GDM1 (cell line): ENCODE measurements around the gene ARL8A.
A peak's percentile ranks its signal among the peaks of the same experiment; 100 is the strongest.
"Not testable (repeated sequence)": the region's sequence is repeated elsewhere in the genome, so short reads cannot be mapped to it uniquely, and the experiment has no call there.

Experiments
- DNase-seq: peaks from one replicate; lab custom pipeline; 2025; lab: John Stamatoyannopoulos, UW

Gene ARL8A

DNA sequence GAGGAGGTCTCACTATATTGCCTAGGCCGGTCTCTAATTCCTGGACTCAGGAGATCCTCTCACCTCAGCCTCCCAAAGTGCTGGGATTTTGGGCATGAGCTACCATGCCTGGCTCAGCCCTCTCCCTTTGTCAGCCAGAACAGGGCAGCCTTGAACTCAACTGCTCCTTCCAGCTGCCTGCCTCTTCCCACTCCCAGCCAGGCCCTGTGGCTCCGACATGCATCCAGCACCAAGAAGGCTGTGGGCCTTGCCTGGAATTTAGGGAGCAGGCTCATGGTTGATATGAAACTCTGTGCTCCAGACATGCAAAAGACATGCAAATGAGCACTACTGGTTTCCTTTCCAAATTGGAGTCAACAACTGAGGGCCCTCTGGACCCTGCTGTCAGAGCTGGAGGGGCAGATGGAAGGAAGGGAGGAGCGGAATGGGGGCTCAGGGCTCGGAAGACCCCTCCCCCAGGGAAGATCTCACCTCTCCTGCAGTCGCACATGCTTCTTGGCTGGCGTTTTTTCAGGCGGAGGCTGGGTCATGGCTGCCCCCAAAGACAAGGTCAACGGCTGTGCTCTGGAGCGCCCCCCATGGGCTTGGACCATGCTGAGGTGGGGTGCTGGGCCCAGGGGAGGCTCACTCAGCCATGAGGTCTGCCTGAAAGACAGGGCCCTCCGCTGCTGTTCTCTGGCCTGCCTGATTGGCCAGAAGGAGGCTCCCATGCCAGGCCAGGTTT lies 14.4 kb upstream of the ARL8A start:
- peak; percentile 30 for DNase-seq

DNA sequence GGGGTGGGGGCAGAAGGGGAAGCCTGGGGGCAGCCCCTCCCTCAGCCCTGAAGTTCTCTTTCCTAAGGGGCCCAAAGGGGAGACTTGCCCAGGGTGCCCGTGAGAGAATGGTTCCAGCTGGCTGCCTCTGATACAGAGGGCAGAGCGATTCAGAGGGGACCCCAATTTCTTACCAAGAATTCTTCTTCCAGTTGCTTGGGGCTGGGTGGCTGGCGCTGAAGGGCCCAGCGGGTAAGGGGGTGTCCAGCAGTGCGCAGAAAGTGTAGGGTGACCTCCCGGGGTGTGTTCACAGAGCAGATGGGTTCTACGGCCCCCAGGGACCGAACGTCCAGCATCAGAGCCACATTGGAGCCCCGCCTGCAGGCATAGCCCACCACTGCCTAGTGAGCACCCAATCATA lies 13.4 kb upstream of the ARL8A start:
- no peak for DNase-seq

DNA sequence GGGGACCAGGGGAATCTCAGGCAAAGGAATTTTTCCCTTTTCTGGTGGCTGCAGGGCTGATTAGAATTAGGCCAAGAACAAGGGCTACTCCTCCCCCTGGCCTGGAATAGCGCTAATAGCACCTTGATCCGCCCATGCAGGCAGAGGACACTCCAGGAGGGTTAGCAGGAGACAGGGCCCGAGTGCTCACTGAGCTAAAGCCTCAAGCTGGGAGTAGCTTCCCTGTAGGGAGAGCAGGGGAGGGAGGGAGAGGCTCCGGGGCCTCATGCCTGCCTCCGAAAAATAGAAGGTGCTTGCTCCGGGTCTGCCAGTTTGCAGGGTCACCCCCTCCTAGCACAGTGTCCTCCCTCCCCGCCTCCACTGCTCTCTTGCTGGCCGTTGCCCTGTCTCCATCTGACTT lies 12.1 kb upstream of the ARL8A start:
- DNase-seq: no peak

DNA sequence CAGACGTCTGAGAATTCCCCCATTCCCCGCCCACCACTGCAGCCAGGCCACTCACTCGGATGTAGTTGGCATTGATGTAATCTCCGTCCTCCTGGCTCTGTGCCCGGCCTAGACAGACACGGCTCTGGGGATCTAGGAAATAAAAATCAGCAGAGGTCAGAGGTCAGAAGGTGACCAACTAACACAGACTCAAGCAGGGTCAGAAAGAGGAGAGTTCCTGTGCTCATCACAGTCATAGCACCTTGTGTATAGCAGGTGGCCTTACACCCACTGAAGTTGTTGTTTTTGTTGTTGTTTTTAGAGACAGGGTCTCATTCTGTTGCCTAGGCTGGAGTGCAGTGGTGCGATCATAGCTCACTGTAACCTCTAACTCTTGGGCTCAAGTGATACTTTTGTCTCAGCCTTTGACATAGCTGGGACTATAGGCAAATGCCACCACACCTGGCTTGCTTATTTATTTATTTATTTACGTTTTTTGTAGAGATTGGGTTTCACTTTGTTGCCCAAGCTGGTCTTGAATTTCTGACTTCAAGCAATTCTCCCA lies 11.0 kb upstream of the ARL8A start:
- no peak for DNase-seq

DNA sequence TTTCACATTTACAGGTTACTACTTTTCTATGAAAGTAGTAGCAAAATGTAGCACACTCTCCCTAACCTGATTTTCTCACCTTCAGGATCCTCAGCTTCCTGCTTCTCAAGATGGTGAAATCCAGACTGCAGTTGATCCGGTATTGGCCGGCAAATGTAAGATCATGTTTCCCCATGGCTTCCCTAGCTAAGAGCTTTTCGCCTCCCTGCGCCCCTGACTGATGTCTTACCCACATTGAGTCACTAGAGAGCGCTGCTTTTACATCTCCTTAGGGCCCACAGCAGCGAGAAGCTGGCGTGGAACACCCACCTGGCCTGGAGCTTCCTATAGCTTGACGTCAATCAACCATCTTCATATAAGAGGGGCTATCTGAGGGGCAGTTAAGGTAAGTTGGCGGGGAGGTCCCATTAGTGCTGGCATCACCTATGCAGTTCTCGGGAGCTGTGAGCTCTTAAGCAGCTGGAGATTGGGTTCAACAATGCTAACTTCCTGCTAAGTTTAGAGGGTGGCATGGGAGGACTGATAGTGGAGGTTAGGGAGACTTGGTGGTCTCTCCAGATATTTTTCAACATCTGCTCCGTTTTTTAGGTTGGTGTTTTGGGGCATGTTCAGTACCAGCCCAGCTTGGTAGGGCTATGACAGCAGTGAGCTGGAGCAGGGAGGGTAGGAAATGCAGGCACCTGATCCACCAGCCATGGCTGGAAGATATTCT lies 10.4 kb upstream of the ARL8A start:
- DNase-seq: peak; percentile 39

DNA sequence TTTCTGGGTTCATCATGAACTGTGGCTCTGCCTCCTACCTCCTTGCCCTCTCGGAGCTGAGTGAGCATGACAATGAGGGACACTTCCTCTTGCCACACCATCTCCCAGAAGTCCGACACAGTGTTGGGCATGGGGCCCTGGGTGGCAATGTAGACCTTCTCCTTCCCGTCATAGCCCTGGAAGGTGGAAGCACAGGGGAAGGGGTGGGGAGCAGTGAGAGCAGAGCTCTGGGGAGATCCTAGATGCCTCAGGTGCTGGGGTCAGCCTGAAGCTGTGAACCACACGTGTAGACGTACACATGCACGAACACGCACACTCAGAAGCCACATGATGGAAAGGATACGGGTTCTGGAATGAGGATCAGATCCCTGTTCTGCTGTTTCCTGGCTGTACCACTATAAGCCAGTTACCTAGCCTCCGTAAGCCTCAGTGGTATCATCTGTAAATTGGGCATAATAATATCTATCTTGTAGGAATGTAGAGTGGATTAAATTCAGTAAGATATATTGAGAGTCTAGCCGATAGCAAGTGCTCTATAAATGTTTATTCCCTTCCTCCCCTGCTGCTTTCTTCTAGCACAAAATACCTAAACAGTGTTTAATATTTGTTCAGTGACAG lies 9.7 kb upstream of the ARL8A start:
- DNase-seq: no peak

DNA sequence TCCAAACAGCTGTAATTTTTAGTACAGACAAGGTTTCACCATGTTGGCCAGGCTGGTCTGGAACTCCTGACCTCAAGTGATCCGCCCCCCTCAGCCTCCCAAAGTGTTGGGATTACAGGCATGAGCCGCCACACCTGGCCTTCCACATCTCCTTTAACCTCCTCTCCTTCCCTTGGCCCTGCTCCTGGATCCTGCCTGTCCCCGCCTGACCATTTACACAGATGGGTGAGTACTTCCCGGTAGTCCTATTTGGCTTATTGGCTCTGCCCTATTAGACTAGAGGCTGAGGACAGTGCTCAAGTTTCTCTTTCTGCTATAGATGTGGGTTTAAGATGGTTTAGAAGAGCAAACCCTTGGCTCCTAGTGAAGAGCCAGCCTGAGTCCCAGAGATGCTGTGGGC lies 8.7 kb upstream of the ARL8A start:
- DNase-seq: no peak

DNA sequence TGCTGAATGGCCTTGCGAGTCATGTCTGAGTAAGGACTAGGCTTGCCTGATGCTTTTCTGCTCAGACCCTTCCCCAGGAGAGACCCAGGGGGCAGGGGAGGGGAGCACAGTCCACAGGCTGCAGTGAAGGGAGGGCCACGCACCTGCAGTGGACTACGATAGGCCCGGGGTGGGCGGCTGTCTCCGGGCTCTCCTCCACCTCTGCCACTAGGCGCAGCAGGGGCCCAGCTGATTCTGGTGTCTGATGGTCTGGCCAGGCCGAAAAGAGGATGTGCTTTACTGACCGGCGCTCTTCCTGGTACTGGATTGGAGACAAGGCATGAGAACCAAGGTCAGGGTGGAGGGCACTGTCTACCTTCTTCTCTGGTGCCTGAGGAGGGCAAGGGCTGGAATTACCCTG lies 7.9 kb upstream of the ARL8A start:
- DNase-seq: no peak

DNA sequence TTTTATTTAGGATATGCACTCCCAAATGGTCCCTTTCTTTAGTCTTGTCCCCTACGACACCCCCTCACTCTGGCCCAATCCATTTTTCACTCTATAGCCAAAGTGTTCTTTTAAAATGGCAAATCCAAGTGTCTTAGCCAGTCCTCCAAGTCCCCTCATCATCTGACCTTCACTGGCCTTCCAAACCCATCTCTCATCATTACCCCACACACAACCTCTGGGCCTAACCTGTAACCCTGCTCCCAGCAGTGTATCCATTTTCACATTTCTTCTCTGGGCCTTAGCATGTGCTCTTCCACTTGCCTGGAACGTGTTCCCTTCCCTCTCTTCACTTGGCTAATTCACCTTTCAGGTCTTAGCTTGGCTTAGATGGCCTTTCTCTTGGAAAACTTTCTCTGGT lies 6.5 kb upstream of the ARL8A start:
- DNase-seq: no peak

DNA sequence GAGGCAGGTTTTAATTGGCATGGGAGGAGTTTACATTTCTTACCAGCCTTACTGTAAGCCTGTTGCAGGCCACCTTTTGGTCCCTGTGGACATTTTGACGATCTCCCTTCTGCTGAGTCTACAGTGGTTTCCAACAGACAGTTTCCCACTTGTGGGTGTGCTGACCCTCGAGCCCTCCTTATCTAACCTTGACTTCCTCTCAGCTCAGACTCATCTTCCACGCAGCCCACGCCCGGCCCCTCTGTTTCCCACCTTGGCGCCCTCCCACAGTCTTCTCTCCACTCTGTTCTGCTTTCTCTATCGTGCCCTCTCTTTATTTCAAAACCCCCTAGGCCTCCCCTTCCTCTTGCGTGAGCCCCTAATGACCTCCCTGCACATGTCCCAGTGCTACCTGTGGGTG lies 6.1 kb upstream of the ARL8A start:
- no peak for DNase-seq

DNA sequence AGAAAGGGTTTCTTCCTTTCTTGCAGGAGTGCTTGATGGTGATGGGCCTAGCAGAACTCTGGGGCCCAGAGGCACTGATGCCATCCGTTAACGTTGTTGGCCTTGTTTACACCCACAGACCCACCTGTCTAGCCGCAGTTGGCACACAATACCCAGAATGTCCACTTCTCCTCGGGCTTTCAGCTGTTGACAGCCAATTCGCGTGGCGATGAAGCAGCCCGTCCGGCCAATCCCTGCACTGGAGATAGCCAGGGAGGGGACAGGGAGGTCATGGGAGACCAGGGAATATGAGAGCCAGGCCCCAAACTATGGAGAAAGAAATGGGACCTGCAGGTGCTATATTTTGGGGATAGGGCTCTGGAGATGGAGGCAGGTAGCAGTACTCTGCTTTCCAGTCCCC lies 5.7 kb upstream of the ARL8A start:
- no peak for DNase-seq

DNA sequence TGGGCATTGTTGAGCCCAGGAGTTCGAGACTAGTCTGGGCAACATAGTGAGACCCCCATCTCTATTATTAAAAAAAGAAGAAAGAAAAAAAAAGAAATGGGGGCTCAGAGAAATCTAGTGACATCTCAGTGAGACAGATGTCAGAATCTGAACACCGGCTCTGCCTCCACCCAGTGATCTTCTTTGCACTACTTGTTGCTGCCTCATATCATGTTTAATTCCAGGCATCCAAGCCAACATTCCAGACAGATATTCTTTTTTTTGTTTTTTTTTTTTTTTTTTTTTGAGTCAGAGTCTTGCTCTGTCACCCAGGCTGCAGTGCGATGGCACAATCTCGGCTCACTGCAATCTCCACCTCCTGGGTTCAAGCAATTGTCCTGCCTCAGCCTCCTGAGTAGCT lies 5.0 kb upstream of the ARL8A start:
- DNase-seq: no peak

DNA sequence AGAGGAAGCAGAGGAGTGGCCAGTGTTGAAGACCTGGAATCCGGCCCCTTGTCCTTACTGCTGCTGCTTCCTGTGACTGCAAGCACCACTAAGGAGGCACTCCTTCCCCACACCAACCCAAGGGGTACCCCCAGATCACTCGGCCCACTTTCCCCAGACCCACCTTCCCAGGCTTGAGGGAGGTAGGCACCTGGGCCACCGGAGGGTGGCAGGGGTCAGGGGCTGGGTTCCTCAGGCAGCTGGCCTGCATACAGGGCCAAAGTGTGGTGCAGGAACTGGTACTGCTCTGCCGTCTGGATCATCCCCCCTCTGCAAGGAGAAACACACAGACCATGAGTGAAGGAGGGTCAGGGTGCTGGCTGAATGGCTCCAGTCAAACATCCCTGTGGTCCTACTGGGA lies 3.9 kb upstream of the ARL8A start:
- DNase-seq: no peak

DNA sequence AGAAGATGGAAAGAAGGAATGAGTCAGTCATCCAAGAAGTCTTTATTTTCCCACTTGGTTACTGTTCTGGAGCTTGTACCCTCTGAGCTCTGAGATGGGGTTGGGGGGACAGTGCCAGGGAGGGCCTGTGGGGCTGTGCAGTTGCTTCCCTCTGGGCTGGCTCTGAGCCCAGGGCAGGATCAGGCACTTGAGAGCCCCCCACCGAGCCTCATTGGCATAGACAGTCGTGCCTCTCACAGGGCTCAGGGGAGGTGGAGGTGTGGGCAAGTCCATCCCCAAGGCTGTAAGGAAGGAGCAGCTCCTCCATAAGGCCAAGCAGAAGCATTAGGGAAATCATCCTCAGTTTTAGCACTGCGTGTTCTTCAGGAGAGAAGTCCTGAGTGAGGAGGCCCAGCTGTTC lies 2.5 kb upstream of the ARL8A start:
- DNase-seq: no peak

DNA sequence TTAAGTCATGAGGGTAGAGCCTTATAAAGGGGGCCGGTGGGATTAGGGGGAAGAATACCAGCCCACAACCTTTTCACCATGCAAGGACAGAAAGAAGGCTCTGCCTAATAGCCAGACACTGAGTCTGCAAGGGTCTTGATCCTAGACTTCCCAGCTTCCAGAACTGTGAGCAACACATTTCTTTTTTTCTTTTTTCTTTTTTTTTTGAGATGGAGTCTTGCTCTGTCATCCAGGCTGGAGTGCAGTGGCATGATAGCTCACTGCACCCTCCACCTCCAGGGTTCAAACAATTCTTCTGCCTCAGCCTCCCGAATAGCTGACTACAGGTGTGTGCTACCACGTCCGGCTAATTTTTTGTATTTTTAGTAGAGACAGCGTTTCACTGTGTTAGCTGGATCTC lies 1.7 kb upstream of the ARL8A start:
- no peak for DNase-seq

DNA sequence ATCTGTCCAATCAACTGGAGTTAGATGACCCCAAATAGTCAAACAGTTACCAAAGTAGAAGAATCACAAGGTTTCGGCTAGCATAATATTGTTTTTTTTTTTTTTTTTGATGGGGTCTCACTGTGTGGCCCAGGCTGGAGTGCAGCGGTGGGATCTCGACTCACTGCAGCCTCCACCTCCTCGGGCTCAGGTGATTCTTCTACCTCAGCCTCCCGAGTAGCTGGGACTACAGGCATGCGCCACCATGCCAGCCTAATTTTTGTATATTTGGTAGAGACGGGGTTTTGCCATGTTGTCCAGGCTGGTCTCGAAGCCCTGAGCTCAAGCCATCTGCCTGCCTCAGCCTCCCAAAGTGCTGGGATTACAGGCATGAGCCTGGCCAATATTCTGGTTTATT lies 1.2 kb upstream of the ARL8A start:
- DNase-seq: not testable (repeated sequence)

DNA sequence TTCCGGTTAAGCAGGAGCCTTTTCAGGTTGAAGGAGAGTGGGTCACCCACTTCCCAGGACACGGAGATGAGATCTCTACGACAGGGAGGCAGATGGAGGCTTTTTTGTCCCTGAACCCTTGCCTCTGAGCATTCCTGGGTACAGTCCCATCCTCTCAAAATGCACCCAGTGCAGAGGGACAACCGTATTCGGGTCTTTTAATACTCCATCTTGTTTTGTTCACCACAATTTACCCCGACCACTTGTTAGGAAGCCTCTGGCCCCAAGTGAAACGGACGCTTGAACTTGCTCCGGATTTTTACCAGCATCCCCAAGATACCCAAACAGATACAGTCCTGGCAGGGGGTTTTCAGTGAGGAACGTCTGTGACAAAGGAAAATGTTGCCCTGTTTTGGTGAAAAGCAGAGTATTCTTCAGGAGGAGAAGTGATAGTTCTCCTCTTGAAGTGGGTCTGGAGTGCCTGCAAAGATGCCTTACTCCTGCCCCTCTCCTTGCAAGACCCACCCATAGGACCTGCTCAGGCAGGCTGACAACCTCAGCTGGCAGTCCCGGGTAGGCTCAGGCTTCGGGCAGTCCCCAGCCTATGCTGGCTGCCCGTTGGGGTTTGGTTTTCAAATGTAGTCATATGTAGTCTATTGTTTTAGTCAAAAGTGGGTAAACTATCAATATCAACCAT lies 669 bp upstream of the ARL8A start:
- DNase-seq: no peak

DNA sequence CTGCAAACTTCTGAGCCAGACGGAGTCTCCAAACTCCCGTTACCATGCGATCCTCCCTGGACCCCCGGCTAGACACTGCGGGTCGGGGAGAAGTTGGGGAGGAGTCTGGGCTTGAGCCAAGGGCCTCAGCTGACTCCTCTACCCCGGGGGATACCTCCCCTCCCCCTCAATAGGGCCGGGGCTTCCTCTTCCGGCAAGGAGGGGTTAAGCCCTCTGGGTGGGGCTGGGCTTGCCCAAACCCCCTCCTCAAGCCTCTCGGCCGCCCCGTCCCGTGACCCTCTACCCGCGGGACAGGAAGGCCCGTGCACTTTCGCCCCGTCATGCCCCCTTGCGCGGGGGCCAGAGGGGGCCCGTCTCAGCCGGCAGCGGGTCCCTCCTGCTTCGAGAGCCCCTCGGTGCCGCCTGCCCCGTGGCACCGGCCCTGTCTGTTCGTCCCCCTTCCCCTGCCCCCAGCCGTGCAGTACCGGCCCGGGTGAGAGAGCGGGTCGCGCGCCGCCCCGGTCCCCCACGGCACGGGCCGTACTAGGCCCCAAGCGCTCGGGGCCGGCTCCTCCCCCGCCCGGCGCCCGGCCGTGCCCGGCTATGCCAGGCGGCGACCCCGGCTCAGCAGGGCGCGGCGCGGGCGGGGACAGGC lies 652 bp downstream of the ARL8A start:
- peak; percentile 49 for DNase-seq

DNA sequence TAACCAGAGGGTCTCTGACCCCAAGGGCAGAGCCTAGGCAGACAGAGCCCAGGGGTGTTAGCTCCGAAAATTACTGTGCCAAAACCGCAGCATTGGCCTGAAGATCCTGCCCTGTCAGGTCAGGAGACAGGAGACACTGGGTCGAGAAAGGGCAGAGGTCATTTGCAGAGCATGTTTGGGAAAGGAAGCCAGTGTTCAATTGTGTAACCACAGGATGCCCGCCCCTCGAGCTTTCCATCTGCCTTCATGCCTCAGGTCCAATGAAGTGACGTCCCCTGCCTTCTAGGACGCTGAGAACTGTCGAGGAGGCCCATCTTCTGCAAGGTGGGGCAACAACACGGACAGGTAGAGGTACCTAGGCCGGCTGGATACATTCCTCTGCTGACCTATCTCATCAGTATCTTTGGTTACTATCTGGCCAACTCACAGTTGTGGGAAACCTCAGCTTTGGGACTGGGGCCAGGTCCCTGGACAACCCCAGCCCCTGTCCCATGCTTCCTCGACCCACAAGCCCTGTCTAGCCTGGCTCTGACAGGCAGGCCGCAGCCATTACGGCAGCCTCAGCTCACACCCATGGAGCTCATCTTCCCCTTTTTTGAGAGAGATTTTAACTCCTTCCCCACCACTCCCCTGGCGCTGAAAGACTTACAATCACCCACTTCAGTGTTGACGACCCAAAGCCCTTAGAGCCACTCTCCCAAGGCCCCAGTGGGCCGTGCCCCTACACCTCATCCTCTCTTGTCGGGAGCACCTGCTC lies 1.3 kb downstream of the ARL8A start:
- peak; percentile 49 for DNase-seq

DNA sequence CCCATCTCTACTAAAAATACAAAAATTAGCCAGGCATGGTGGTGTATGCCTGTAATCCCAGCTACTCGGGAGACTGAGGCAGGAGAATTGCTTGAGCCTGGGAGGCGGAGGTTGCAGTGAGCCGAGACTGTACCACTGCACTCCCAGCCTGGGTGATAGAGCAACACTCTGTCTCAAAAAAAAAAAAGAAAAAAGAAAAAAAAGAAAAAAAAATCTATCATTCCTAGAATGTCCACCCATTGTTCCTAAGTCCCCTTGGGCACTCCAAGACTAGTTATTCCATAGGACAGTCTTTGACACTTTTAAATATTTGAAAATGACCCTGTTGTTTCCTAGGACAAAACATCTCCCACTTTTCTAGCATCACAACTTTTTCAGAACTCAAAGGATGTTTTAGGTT lies 3.1 kb downstream of the ARL8A start:
- DNase-seq: not testable (repeated sequence)

DNA sequence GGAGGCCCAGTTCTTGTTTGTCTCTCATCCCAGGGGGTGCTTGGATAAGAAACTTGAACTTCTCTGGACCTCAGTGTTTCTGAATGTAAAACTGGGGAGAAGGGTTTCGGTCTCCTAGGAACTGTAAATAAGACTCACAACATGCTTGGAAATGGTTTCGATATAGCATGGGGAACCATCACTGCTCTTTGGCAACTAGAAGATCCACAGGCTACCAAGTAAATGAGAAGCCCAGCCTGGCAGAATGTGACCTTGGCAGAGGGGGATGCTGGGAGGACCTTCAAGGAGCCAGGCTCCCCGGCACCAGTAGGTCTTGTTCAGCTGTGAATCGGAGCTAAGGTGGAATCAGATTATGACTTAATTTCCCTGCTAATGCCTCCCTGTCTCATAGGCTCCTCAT lies 3.7 kb downstream of the ARL8A start:
- no peak for DNase-seq
